Body of pancreas (tissue), 4 donors: Measurements from ENCODE around the gene C9orf43. TPM values are rescaled to one million over a fixed set of nuclear protein-coding genes. Genes with fewer than 3 reads are reported as not detected.
A peak's percentile ranks its signal among the peaks of the same experiment; 100 is the strongest.
"Not testable (repeated sequence)": the region's sequence is repeated elsewhere in the genome, so short reads cannot be mapped to it uniquely, and the experiment has no call there.

Experiments
- ATAC-seq: fragments of 150-250 bp; one replicate; pipeline ENCODE4 v1.9.1; 2016
- DNase-seq, 4 donors: peaks; one replicate each; pipeline ENCODE4 v3.0.0-alpha.2; 2019
- H3K27ac ChIP-seq, 4 donors: fragments of 200-600 bp; sonication (generic); 1 replicate in 3 of 4; 2 replicates in 1 of 4; pipeline versions ENCODE4 v1.5.1 to v1.6.1; 2016 to 2019; ENCODE audit warnings: mild to moderate bottlenecking in 1 of 4, mixed read lengths in 1 of 4, moderate library complexity in 1 of 4
- H3K27me3 ChIP-seq, 2 donors: fragments of 200-600 bp; sonication (generic); one replicate each; pipeline ENCODE4 v1.6.0; 2016; ENCODE audit warnings: mild to moderate bottlenecking in 1 of 2
- H3K36me3 ChIP-seq, 2 donors: fragments of 200-600 bp; sonication (generic); replicated peaks in 1 of 2; 2 replicates each; pipeline ENCODE4 v1.5.1; 2016; ENCODE audit warnings: low read depth in 2 of 2; ENCODE audit not compliant: insufficient read depth in 1 of 2
- H3K4me1 ChIP-seq: fragments of 200-600 bp; sonication (generic); one replicate; pipeline ENCODE4 v1.6.0; 2016
- H3K4me3 ChIP-seq, 2 donors: fragments of 200-600 bp; sonication (generic); 1 replicate in 1 of 2; 2 replicates in 1 of 2; pipeline ENCODE4 v1.5.1; 2016 to 2019
- H3K9me3 ChIP-seq, 3 donors: fragments of 200-600 bp; sonication (generic); 1 replicate in 2 of 3; 2 replicates in 1 of 3; pipeline ENCODE4 v1.5.1; 2016
- POLR2A ChIP-seq, 3 donors: fragments of 450-650 bp; IDR thresholded peaks; one replicate each; pipeline ENCODE4 v1.6.1; 2016; ENCODE audit warnings: antibody characterized with exemption in 3 of 3, mild to moderate bottlenecking in 2 of 3
- WGBS, 2 donors: methylation state at CpG; one replicate each; pipeline ENCODE4 v1.1.5; 2017; 5-methylcytosine and 5-hydroxymethylcytosine counted together
- intact Hi-C: fragments of 100-400 bp; cut with DNase I; formaldehyde crosslinking; loops from one replicate; pipeline ENCODE4 v1.15.1; 2023
- total RNA-seq, 2 donors: library from RNA; depleted of rRNA; stranded (reverse); fragments of >200 nt; gene quantifications; one replicate each; pipeline ENCODE4 v1.1.0, GENCODE V29; 2016
- TF ChIP-seq, protein P1 (sequence below), 7 experiments: fragments of 450-650 bp in 4 of 7; fragments of 200-600 bp in 3 of 7; sonication (generic) in 3 of 7; IDR thresholded peaks; one replicate each; pipeline ENCODE4 v1.5.1; 2016 to 2019; ENCODE audit warnings: antibody characterized with exemption in 7 of 7

The C9orf43 gene
- total RNA-seq, result 1 to 10 TPM in 1 of 2 donors, not detected in 1; 1.6 TPM

GRCh38 chr9:113410207-113410864 lies at the start of gene C9orf43, which contains the start of gene POLE3:
Gene C9orf43 (plus strand): TSS chr9:113410747. CDS start chr9:113413494, 2,747 bp downstream.
Gene POLE3 (minus strand): TSS chr9:113410675. CDS start chr9:113410293, 382 bp downstream.
- Histone ChIP-seq H3K4me3 (peak within 1 kb of the TSS; percentile 53 to 71), H3K36me3 (no peaks in the 10 kb centered on the region), H3K9me3 (no peaks in the 10 kb centered on the region), H3K4me1 (peaks cover 23% of the 10 kb centered on the region), H3K27ac (peak within 1 kb of the TSS; percentile 93 to 98 (median 94)), H3K27me3 (no peaks in the 10 kb centered on the region)
- TF ChIP-seq, protein P1, sequence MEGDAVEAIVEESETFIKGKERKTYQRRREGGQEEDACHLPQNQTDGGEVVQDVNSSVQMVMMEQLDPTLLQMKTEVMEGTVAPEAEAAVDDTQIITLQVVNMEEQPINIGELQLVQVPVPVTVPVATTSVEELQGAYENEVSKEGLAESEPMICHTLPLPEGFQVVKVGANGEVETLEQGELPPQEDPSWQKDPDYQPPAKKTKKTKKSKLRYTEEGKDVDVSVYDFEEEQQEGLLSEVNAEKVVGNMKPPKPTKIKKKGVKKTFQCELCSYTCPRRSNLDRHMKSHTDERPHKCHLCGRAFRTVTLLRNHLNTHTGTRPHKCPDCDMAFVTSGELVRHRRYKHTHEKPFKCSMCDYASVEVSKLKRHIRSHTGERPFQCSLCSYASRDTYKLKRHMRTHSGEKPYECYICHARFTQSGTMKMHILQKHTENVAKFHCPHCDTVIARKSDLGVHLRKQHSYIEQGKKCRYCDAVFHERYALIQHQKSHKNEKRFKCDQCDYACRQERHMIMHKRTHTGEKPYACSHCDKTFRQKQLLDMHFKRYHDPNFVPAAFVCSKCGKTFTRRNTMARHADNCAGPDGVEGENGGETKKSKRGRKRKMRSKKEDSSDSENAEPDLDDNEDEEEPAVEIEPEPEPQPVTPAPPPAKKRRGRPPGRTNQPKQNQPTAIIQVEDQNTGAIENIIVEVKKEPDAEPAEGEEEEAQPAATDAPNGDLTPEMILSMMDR (IDR thresholded peaks at IDR 0.05), result peak in 1 of 7 experiments; percentile 15
- TF ChIP-seq POLR2A (IDR thresholded peaks at IDR 0.05), result peak; percentile 46 to 85 (median 83)
- DNase-seq (peak; percentile 92 to 96 (median 96)), ATAC-seq (peak; percentile 97)
- intact Hi-C loops, result loop anchor here (5.0 kb wide), 1 partner anchor 138 kb away; no protein-coding TSS in a partner anchor
- WGBS, 2 donors, result 0 to 1% methylated on average over 19 to 58 of the region's 61 CpGs

- no peak overlapping the region for H3K4me3 ChIP-seq
- no peak overlapping the region for H3K27ac ChIP-seq
- no peaks in the 10 kb centered on the region for H3K9me3 ChIP-seq
- H3K27me3 ChIP-seq, result no peaks in the 10 kb centered on the region
- intact Hi-C loops, result no loop called here
- TF ChIP-seq, protein P1 (IDR thresholded peaks at IDR 0.05), result no peak
- TF ChIP-seq POLR2A (IDR thresholded peaks at IDR 0.05), result no peak
- 73 to 81% methylated on average over 7 of the region's 7 CpGs for WGBS, 2 donors
- DNase-seq, result no peak
- peaks cover 13% of the 10 kb centered on the region for H3K4me1 ChIP-seq
- ATAC-seq, result no peak
- H3K36me3 ChIP-seq, result no peaks in the 10 kb centered on the region
These were observed 49.1 kb upstream of the C9orf43 start for GRCh38 chr9:113361304-113362018.

- intact Hi-C loops, result no loop called here
- DNase-seq, result no peak
- H3K36me3 ChIP-seq, result no peaks in the 10 kb centered on the region
- H3K27ac ChIP-seq, result no peak overlapping the region
- peaks cover 7% of the 10 kb centered on the region for H3K4me1 ChIP-seq
- WGBS, 2 donors, result 69 to 96% methylated on average over 3 of the region's 3 CpGs
- no peak for ATAC-seq
- no peak overlapping the region for H3K4me3 ChIP-seq
- H3K27me3 ChIP-seq, result no peaks in the 10 kb centered on the region
- TF ChIP-seq, protein P1 (IDR thresholded peaks at IDR 0.05), result no peak
- no peak for TF ChIP-seq POLR2A (IDR thresholded peaks at IDR 0.05)
- no peaks in the 10 kb centered on the region for H3K9me3 ChIP-seq
These were observed 47.2 kb upstream of the C9orf43 start for GRCh38 chr9:113363336-113363735.

- Histone ChIP-seq H3K4me3 (no peak overlapping the region), H3K27me3 (no peaks in the 10 kb centered on the region), H3K4me1 (peaks cover 15% of the 10 kb centered on the region), H3K9me3 (no peaks in the 10 kb centered on the region), H3K36me3 (no peaks in the 10 kb centered on the region), H3K27ac (no peak overlapping the region)
- intact Hi-C loops, result no loop called here
- TF ChIP-seq, protein P1 (IDR thresholded peaks at IDR 0.05), result no peak
- no peak for TF ChIP-seq POLR2A (IDR thresholded peaks at IDR 0.05)
- no peak for ATAC-seq
- WGBS, 2 donors, result 34 to 68% methylated on average over 1 of the region's 1 CpG
- DNase-seq, result no peak
These were observed 45.6 kb upstream of the C9orf43 start for GRCh38 chr9:113364951-113365350.

GRCh38 chr9:113365652-113366051 lies 44.9 kb upstream of the C9orf43 start:
- H3K36me3 ChIP-seq, H3K4me3 ChIP-seq, H3K27me3 ChIP-seq, H3K9me3 ChIP-seq, H3K27ac ChIP-seq, intact Hi-C loops, DNase-seq, ATAC-seq: not testable (repeated sequence)
- H3K4me1 ChIP-seq, result peaks cover 22% of the 10 kb centered on the region
- WGBS, 2 donors, result 82 to 88% methylated on average over 3 of the region's 3 CpGs
